Astrocyte (in vitro differentiated cells and primary cell): ENCODE results near the gene EYS. TPM values are rescaled to one million over a fixed set of nuclear protein-coding genes. Genes with fewer than 3 reads are reported as not detected.

Experiments
- DNase-seq: peaks from one replicate; pipeline ENCODE4 v3.0.0-alpha.2; 2010; ENCODE audit warnings: low read depth
- FAIRE-seq: peaks from 2 replicates; lab custom pipeline; 2011; peaks lifted over from hg19 to GRCh38; lab: Jason Lieb, UNC
- H2AFZ ChIP-seq: 2 replicates; pipeline ENCODE4 v1.6.0; 2012; ENCODE audit warnings: low read depth, low read length, inconsistent platforms
- H3K27ac ChIP-seq: 2 replicates; pipeline ENCODE4 v1.5.1; 2011; ENCODE audit warnings: low read depth, low read length, inconsistent platforms
- H3K27me3 ChIP-seq: 2 replicates; pipeline ENCODE4 v1.6.0; 2011; ENCODE audit warnings: low read length, inconsistent platforms; ENCODE audit not compliant: insufficient read depth
- H3K36me3 ChIP-seq: 2 replicates; pipeline ENCODE4 v1.5.1; 2011; ENCODE audit warnings: low read length, inconsistent platforms; ENCODE audit not compliant: insufficient read depth
- H3K4me1 ChIP-seq: 2 replicates; pipeline ENCODE4 v1.5.1; 2011; ENCODE audit warnings: low read length, inconsistent platforms; ENCODE audit not compliant: insufficient read depth
- H3K4me2 ChIP-seq: 2 replicates; pipeline ENCODE4 v1.6.0; 2012; ENCODE audit warnings: low read length, inconsistent platforms
- H3K4me3 ChIP-seq: 2 replicates; pipeline ENCODE4 v1.5.1; 2011; ENCODE audit warnings: low read depth, mild to moderate bottlenecking, low read length, inconsistent platforms; ENCODE audit not compliant: insufficient read depth
- H3K79me2 ChIP-seq: 2 replicates; pipeline ENCODE4 v1.6.0; 2012; ENCODE audit warnings: mild to moderate bottlenecking, low read length, inconsistent platforms; ENCODE audit not compliant: insufficient read depth
- H3K9ac ChIP-seq: 2 replicates; pipeline ENCODE4 v1.6.0; 2012; ENCODE audit warnings: mild to moderate bottlenecking, low read length, inconsistent platforms
- H3K9me3 ChIP-seq: 2 replicates; pipeline ENCODE4 v1.5.1; 2012; ENCODE audit warnings: low read depth, mild to moderate bottlenecking, low read length, inconsistent platforms; ENCODE audit not compliant: insufficient read depth
- H4K20me1 ChIP-seq: 2 replicates; pipeline ENCODE4 v1.6.0; 2012; ENCODE audit warnings: low read length, inconsistent platforms; ENCODE audit not compliant: insufficient read depth
- H3K27ac Mint-ChIP-seq: one replicate; pipeline ENCODE4 v1.8.0; 2021; ENCODE audit warnings: mild to moderate bottlenecking, mixed read lengths; ENCODE audit not compliant: unreplicated experiment
- H3K27me3 Mint-ChIP-seq: one replicate; pipeline ENCODE4 v1.8.0; 2021; ENCODE audit warnings: low read depth, mixed read lengths; ENCODE audit not compliant: unreplicated experiment
- H3K36me3 Mint-ChIP-seq: one replicate; pipeline ENCODE4 v1.8.0; 2021; ENCODE audit warnings: low read depth, mixed read lengths; ENCODE audit not compliant: unreplicated experiment
- H3K4me1 Mint-ChIP-seq: one replicate; pipeline ENCODE4 v1.8.0; 2021; ENCODE audit warnings: low read depth, mixed read lengths; ENCODE audit not compliant: unreplicated experiment
- H3K4me3 Mint-ChIP-seq: one replicate; pipeline ENCODE4 v1.8.0; 2021; ENCODE audit warnings: mild to moderate bottlenecking, moderate library complexity, mixed read lengths; ENCODE audit not compliant: unreplicated experiment
- H3K9me3 Mint-ChIP-seq: one replicate; pipeline ENCODE4 v1.8.0; 2021; ENCODE audit warnings: mild to moderate bottlenecking, mixed read lengths; ENCODE audit not compliant: unreplicated experiment
- CTCF ChIP-seq: IDR thresholded peaks from 2 replicates; pipeline ENCODE4 v1.5.1; 2011; ENCODE audit warnings: low read depth, mild to moderate bottlenecking, inconsistent platforms, low read length, moderate library complexity; ENCODE audit not compliant: insufficient read depth
- EZH2 ChIP-seq: IDR thresholded peaks from 2 replicates; pipeline ENCODE4 v1.6.1; 2012; ENCODE audit warnings: mild to moderate bottlenecking, low read length, inconsistent platforms; ENCODE audit not compliant: insufficient read depth
- total RNA-seq: library from RNA; stranded (reverse); gene quantifications from 2 replicates; pipeline ENCODE4 v1.2.1, GENCODE V29; 2021

EYS gene
- total RNA-seq, 1 donor from 2014 or later, result 0.16 TPM

GRCh38 chr6:65052626-65053025 lies 654.4 kb downstream of the EYS start:
- Histone ChIP-seq H3K9me3 (no peaks in the 10 kb centered on the region), H3K36me3 (no peaks in the 10 kb centered on the region), H3K9ac (no peak overlapping the region), H4K20me1 (no peaks in the 10 kb centered on the region), H3K4me2 (no peak overlapping the region), H3K27ac (no peak overlapping the region), H2AFZ (no peak overlapping the region), H3K27me3 (no peaks in the 10 kb centered on the region), H3K79me2 (no peaks in the 10 kb centered on the region), H3K4me1 (no peaks in the 10 kb centered on the region), H3K4me3 (no peak overlapping the region)
- Mint-ChIP-seq H3K27me3 (no peaks in the 10 kb centered on the region), H3K4me3 (no peak overlapping the region), H3K9me3 (no peaks in the 10 kb centered on the region), H3K36me3 (no peaks in the 10 kb centered on the region), H3K4me1 (no peaks in the 10 kb centered on the region), H3K27ac (no peak overlapping the region)
- DNase-seq (no peak), FAIRE-seq (no peak)
- TF ChIP-seq EZH2 (no peak), CTCF (no peak)

DNA sequence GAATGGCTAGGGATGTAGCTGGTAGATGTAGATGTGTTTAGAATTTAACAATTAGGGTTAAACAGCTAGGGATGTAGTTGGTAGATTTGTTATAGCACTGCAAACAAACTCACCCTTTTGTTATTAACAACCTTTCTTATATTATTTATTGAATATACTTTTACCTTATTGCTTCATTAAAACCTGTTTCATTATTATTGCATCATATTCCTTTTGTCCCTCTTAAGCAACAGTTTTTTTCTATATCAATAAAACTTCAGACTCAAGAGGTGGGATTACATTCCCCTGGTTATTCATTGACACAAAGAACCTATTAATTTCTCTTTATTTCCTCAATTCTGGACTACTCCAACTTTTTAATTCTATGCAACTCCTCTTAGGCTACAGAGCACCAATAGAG lies 661.2 kb downstream of the EYS start:
- Histone ChIP-seq H3K4me1 (no peaks in the 10 kb centered on the region), H4K20me1 (no peaks in the 10 kb centered on the region), H2AFZ (no peak overlapping the region), H3K4me2 (no peak overlapping the region), H3K9ac (no peak overlapping the region), H3K36me3 (no peaks in the 10 kb centered on the region), H3K27me3 (no peaks in the 10 kb centered on the region), H3K9me3 (no peaks in the 10 kb centered on the region), H3K27ac (no peak overlapping the region), H3K4me3 (no peak overlapping the region), H3K79me2 (no peaks in the 10 kb centered on the region)
- Mint-ChIP-seq H3K4me1 (peaks cover 2% of the 10 kb centered on the region), H3K27ac (no peak overlapping the region), H3K36me3 (no peaks in the 10 kb centered on the region), H3K4me3 (no peak overlapping the region), H3K27me3 (no peaks in the 10 kb centered on the region), H3K9me3 (no peaks in the 10 kb centered on the region)
- DNase-seq (no peak), FAIRE-seq (no peak)
- no peak for TF ChIP-seq CTCF
- TF ChIP-seq EZH2, result no peak

DNA sequence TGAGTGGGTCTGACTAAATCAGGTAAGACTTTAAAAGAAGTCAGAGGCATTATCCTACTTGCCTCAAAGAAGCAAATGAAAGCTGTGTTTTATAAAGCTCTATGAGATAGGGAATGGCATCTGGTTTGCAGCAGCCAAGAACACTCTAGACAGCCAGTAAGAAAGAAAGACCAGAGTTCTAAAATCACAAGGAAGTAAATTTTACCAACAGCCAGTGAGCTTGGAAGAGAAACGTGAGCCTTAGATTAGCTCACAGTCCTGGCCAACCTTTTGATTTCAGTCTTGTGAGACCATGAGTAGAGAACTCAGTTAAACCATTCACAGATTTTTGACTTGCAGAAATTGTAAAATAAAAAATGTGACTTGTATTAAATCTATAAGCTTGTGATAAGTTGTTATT lies 693.0 kb downstream of the EYS start:
- Histone ChIP-seq H3K36me3 (no peaks in the 10 kb centered on the region), H3K9ac (no peak overlapping the region), H2AFZ (no peak overlapping the region), H3K9me3 (no peaks in the 10 kb centered on the region), H3K4me3 (no peak overlapping the region), H3K27ac (no peak overlapping the region), H3K4me2 (no peak overlapping the region), H3K79me2 (no peaks in the 10 kb centered on the region), H3K27me3 (no peaks in the 10 kb centered on the region), H4K20me1 (no peaks in the 10 kb centered on the region), H3K4me1 (no peaks in the 10 kb centered on the region)
- Mint-ChIP-seq H3K4me1 (no peaks in the 10 kb centered on the region), H3K36me3 (no peaks in the 10 kb centered on the region), H3K27me3 (no peaks in the 10 kb centered on the region), H3K27ac (peak overlapping the region; percentile 50), H3K9me3 (no peaks in the 10 kb centered on the region), H3K4me3 (no peak overlapping the region)
- FAIRE-seq, result no peak
- no peak for DNase-seq
- no peak for TF ChIP-seq EZH2
- TF ChIP-seq CTCF, result no peak
